KMS-11 (cell line): ENCODE data around the gene MIEN1.

Source experiments
- H2AFZ ChIP-seq: fragments of 200-600 bp; sonication (generic); 2 replicates; pipeline ENCODE4 v1.6.1; 2016; ENCODE audit warnings: antibody characterized with exemption, mixed run types, low read depth
- H3K27ac ChIP-seq: fragments of 200-600 bp; sonication (generic); 2 replicates; pipeline ENCODE4 v1.6.1; 2016; ENCODE audit warnings: mild to moderate bottlenecking, mixed run types
- H3K27me3 ChIP-seq: fragments of 200-600 bp; sonication (generic); 2 replicates; pipeline ENCODE4 v1.6.1; 2017; ENCODE audit warnings: mild to moderate bottlenecking, low read depth, mixed run types, moderate library complexity; ENCODE audit not compliant: insufficient read depth
- H3K36me3 ChIP-seq: fragments of 200-600 bp; sonication (generic); 2 replicates; pipeline ENCODE4 v1.6.1; 2017; ENCODE audit warnings: mild to moderate bottlenecking, mixed run types; ENCODE audit not compliant: insufficient read depth
- H3K4me1 ChIP-seq: fragments of 200-600 bp; sonication (generic); 2 replicates; pipeline ENCODE4 v1.6.1; 2016; ENCODE audit warnings: mild to moderate bottlenecking, low read depth, mixed run types; ENCODE audit not compliant: poor library complexity, severe bottlenecking
- H3K4me2 ChIP-seq: fragments of 200-600 bp; sonication (generic); 2 replicates; pipeline ENCODE4 v1.7.0; 2016; ENCODE audit warnings: mild to moderate bottlenecking, mixed run types
- H3K4me3 ChIP-seq: fragments of 200-600 bp; sonication (generic); IDR thresholded peaks from 2 replicates; pipeline ENCODE4 v1.6.1; 2017; ENCODE audit warnings: low read depth, low read length, mixed read lengths; ENCODE audit not compliant: insufficient read depth
- H3K79me2 ChIP-seq: fragments of 200-600 bp; sonication (generic); 2 replicates; pipeline ENCODE4 v1.6.1; 2016; ENCODE audit warnings: low read depth, mixed run types; ENCODE audit not compliant: insufficient read depth
- H3K9ac ChIP-seq: fragments of 200-600 bp; sonication (generic); 2 replicates; pipeline ENCODE4 v1.6.1; 2016; ENCODE audit warnings: mild to moderate bottlenecking, mixed run types
- H4K20me1 ChIP-seq: fragments of 200-600 bp; sonication (generic); 2 replicates; pipeline ENCODE4 v1.6.1; 2016; ENCODE audit warnings: mild to moderate bottlenecking, mixed run types; ENCODE audit not compliant: insufficient read depth
- CTCF ChIP-seq: fragments of 200-600 bp; sonication (generic); conservative IDR thresholded peaks from 2 replicates; pipeline ENCODE4 v1.6.1; 2017; ENCODE audit warnings: low read depth, mild to moderate bottlenecking, antibody characterized with exemption, low read length, moderate library complexity, mixed read lengths

The MIEN1 gene

GRCh38 chr17:39735882-39736281, 5.5 kb upstream of the MIEN1 start:
- TF ChIP-seq CTCF = no peak
- no peak overlapping the region for H3K9ac ChIP-seq
- H3K27me3 ChIP-seq = no peaks in the 10 kb centered on the region
- no peak overlapping the region for H3K4me3 ChIP-seq
- no peaks in the 10 kb centered on the region for H3K79me2 ChIP-seq
- no peak overlapping the region for H3K27ac ChIP-seq
- no peak overlapping the region for H2AFZ ChIP-seq
- no peaks in the 10 kb centered on the region for H3K36me3 ChIP-seq
- H4K20me1 ChIP-seq = no peaks in the 10 kb centered on the region
- peaks cover 31% of the 10 kb centered on the region for H3K4me1 ChIP-seq
- H3K4me2 ChIP-seq = no peak overlapping the region

- no peak overlapping the region for H3K4me3 ChIP-seq
- H3K4me1 ChIP-seq = peaks cover 26% of the 10 kb centered on the region
- H3K27ac ChIP-seq = no peak overlapping the region
- no peak overlapping the region for H3K4me2 ChIP-seq
- no peak overlapping the region for H3K9ac ChIP-seq
- no peaks in the 10 kb centered on the region for H4K20me1 ChIP-seq
- H3K36me3 ChIP-seq = no peaks in the 10 kb centered on the region
- peaks cover 13% of the 10 kb centered on the region for H3K79me2 ChIP-seq
- no peak for TF ChIP-seq CTCF
- no peaks in the 10 kb centered on the region for H3K27me3 ChIP-seq
- H2AFZ ChIP-seq = no peak overlapping the region
Measured at GRCh38 chr17:39732586-39732985, 2.3 kb upstream of the MIEN1 start.

- Histone ChIP-seq H3K27me3 (no peaks in the 10 kb centered on the region), H3K36me3 (no peaks in the 10 kb centered on the region), H3K9ac (peak overlapping the region; percentile 77; the same call in 1 of the 2 replicates), H3K4me1 (peaks cover 15% of the 10 kb centered on the region), H3K4me2 (peak overlapping the region; percentile 85), H3K27ac (peak overlapping the region; percentile 60; the same call in 1 of the 2 replicates), H4K20me1 (no peaks in the 10 kb centered on the region), H3K79me2 (peaks cover 13% of the 10 kb centered on the region), H2AFZ (no peak overlapping the region), H3K4me3 (no peak overlapping the region)
- TF ChIP-seq CTCF = no peak
Measured at GRCh38 chr17:39729280-39729851, 966 bp downstream of the MIEN1 start.

- Histone ChIP-seq H3K4me3 (no peak overlapping the region), H2AFZ (no peak overlapping the region), H3K4me1 (peaks cover 15% of the 10 kb centered on the region), H4K20me1 (no peaks in the 10 kb centered on the region), H3K4me2 (no peak overlapping the region), H3K79me2 (peaks cover 13% of the 10 kb centered on the region), H3K9ac (no peak overlapping the region), H3K36me3 (no peaks in the 10 kb centered on the region), H3K27me3 (no peaks in the 10 kb centered on the region), H3K27ac (no peak overlapping the region)
- TF ChIP-seq CTCF = no peak
Measured at GRCh38 chr17:39727556-39727955, 2.8 kb downstream of the MIEN1 start.
